ENCODE measurements around the gene NEBL. TPM values are rescaled to one million over a fixed set of nuclear protein-coding genes. Genes with fewer than 3 reads are reported as not detected.
A peak's percentile ranks its signal among the peaks of the same experiment; 100 is the strongest.
"Not testable (repeated sequence)": the region's sequence is repeated elsewhere in the genome, so short reads cannot be mapped to it uniquely, and the experiment has no call there.

NEBL gene, protein sequence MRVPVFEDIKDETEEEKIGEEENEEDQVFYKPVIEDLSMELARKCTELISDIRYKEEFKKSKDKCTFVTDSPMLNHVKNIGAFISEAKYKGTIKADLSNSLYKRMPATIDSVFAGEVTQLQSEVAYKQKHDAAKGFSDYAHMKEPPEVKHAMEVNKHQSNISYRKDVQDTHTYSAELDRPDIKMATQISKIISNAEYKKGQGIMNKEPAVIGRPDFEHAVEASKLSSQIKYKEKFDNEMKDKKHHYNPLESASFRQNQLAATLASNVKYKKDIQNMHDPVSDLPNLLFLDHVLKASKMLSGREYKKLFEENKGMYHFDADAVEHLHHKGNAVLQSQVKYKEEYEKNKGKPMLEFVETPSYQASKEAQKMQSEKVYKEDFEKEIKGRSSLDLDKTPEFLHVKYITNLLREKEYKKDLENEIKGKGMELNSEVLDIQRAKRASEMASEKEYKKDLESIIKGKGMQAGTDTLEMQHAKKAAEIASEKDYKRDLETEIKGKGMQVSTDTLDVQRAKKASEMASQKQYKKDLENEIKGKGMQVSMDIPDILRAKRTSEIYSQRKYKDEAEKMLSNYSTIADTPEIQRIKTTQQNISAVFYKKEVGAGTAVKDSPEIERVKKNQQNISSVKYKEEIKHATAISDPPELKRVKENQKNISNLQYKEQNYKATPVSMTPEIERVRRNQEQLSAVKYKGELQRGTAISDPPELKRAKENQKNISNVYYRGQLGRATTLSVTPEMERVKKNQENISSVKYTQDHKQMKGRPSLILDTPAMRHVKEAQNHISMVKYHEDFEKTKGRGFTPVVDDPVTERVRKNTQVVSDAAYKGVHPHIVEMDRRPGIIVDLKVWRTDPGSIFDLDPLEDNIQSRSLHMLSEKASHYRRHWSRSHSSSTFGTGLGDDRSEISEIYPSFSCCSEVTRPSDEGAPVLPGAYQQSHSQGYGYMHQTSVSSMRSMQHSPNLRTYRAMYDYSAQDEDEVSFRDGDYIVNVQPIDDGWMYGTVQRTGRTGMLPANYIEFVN
- 26.2 TPM for total RNA-seq

DNA sequence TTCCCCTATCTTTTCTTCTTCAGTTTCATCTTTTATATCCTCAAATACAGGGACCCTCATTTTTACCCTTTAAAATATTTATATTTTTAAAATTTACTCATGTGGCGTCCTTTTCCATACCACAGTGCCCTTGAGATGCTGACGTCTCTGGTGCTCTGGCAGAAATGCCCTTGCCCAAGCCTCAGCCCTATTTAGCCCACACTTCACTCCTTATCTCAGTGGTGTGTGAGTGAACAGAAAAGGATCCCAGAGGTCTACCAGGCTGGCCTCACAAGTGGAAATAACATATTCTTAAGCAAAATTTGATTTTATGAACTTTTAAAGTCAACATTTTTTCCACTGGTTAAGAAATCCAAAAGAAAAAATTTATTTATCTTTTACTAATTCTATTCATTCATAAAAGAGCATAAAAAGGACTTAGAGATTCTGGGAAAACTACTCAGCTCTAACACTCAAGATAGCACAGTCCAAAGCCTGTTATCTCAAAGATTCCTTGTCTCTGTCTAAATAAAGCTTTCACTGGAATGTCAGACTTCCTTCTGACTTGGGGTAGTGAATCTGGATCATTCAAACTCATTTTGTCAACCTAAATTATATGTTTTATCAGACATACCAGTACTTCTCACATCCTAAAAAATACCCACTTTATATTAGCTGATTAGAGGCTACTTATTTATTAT lies at the start of gene NEBL:
NEBL (minus strand) TSS at position 166 of the 680 bp plus-strand sequence; CDS start at position 60, 106 bp downstream.
- DNase-seq, result no peak

DNA sequence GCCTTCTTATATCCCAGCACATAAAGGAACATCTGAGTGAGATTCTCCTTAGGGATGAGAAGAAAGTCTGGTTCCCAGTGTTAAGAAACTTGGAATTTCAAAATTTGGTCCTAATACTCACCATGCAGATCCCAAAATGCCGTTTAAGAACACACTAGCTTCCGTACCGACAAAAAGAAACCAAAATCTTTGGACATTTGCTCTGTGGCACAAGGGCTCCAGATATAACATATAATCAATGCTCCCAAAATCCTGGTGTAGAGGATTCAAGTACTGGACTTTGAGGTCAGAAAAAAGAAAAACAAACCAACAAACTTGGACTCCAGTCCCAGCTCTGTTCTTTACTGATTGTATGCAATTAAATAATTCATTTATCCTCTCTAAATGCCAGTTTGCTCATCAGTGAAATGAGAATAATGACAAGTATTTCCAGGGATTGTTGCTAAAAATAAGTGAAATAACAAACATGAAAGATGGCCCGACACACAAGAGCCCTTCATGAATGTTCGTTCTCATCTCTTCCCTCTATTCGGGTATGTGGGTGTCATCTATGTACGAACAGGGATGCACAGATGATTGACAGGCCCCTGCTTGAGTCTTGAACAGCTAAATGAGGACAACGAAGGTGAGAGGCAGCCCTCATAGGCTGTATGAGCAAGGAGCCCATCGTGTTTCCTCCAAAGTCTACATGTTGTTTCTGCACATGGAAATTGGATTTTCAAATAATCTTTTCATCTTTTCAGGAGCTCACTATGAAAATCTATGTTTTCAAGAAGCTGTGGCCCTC lies 48.6 kb upstream of the NEBL start:
- DNase-seq, result no peak

DNA sequence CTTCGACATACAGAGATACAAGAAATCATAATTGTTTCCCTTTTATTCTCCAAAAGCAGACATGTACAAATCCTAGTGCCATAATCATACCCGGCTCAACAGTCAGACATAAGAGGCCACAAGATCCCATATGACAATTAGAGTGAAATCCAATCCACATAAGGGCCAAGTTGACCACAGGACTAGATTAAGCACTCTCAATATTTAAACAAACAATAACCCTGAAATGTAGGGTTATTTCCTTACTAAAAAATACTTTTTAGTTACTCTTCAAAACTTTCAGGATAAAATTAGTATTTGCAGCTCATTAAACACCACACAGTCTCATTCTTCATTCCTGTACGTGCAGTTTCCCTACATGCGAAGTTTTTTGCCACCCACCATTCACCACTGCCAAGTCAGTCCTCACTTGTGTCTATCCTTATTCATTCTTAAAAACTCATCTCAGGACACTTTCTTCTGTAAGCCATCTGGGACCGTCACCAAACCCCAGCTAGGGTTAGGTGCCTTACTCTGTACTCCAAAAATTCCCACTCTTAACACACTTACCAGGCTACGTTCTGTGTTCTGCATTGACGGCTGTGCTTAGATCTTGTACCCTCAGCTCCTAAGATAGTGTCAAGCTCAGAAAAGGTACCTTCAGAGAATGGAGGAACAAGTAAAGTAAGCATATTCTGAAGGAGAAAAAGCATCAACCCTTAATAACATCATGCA lies 47.8 kb upstream of the NEBL start:
- no peak for DNase-seq

DNA sequence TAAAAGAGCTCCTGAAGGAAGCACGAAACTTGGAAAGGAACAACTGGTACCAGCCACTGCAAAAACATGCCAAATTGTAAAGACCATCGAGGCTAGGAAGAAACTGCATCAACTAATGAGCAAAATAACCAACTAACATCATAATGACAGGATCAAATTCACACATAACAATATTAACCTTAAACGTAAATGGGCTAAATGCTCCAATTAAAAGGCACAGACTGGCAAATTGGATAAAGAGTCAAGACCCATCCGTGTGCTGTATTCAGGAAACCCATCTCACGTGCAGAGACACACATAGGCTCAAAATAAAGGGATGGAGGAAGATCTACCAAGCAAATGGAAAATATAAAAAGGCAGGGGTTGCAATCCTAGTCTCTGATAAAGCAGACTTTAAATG lies 42.3 kb upstream of the NEBL start:
- not testable (repeated sequence) for DNase-seq

DNA sequence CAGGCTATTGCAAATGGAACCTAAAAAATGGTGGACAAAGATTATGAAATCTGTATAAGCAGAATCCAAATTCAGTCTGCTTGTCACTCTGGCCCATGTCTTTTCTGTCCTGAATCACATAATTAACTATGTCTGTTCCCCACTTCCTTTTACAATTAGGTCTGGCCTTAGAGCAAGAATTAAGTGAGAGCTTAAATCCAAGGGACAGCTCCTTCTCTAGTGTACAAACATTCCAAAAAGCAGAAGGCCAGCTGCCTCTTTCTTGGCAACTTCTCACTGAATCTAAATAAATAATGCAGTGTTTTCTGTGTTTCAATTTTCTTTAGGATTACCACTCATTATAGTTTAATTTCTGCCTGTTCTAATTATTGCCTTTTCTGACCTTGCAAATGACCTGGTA lies 39.3 kb upstream of the NEBL start:
- DNase-seq, result no peak

DNA sequence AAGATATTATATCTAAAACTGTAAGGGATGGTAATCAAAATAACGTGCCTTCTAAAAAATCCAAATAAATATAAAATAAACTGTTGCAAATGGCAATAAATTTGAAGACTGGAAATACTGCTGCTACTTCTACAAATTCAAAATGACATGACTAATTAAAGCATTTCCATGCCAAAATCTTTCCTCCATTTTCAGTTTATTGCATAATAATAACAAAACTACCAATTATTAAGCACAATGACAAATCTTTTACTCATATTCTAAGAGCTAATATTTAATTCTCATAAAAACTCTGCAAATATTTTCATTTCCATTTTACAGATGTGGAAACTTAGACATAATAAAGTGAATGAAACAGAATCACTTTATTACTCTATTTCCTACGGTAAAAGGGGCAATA lies 38.8 kb upstream of the NEBL start:
- DNase-seq, result no peak

DNA sequence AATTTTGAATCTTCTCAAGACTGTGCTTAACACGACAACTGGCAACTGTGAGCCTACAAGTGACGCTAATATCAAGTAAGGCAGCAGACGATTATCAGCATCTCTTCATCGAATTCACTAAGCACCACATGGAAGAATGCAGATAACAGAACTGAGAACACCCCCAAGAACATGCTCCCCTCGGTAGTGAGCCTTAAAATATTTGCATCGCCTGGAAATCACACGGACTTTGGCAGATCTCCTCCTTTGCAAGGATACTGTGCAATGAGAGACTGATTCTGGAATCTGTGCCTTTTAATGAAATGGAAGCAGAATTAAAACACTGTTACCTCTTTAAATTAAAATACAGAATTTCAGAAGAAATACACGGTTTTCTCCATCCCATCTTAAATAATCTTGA lies 38.2 kb upstream of the NEBL start:
- DNase-seq, result no peak

DNA sequence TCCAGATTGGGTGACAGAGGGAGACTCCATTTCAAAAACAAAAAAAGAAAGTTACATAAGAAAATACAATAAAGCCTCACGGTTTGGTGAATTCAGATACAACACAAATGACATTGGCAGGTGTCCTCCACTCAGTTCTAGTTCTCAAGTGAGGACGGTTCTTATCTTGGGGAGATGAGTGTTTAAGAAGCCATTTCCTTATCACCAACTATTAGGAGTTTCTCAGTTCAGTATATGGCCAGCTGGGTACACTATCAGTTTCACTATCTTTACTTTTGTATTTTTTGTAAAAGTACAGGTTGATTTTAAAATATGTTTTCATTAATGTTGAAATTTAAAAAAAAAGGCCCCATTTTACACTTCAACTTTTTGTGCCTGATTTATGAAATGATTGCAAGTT lies 36.6 kb upstream of the NEBL start:
- no peak for DNase-seq

DNA sequence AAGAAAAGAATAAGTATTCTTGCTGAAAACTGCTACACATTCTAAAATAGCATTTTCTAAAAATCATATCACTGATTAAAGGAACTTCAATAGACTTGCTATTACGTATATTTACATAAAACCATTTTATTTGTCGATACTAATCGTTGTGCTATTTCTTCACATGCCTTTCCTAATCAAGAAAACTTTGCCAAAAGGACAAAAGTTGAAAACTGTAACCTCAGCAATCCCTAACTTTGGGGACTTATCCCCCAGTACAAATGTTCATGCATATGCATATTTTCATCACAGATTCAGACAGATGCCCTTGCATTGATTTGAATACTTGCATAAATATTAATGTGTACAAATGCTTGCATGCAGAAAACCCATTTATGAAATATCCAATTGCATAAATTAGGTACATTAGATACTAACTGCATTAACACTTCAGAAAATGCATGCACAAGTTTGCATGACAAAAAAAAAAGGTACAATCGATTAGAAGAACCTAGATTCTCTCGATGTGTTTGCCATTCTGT lies 35.6 kb upstream of the NEBL start:
- DNase-seq, result no peak

DNA sequence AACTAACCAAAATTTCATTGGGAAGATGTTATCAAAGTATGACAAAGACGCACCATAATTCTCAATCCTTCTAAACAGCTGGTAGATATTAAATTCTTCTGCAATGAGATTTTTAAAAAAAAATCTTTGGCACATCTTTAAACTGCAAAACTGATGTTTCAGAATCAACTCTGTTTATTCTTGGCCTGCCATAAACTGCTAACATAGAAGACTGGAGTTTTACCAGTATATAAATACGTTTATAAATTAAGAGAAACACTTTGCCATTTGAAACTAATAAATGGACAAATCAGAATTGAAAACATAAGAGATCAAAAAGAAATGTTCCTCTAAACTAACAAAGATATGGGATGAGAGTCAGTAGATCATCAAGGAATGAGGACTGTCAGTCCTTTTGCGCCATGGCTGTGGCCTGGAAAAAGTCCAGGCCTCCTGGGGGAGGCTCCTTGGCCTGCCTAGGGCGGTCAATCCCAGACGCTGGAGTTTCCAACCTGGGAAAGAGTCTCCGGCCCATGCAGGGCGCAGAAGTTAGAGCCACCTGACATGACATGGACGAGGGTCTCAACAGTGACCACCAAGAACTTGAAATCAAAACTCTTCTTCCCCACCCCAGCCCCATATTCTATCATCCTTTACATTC lies 34.2 kb upstream of the NEBL start:
- no peak for DNase-seq

DNA sequence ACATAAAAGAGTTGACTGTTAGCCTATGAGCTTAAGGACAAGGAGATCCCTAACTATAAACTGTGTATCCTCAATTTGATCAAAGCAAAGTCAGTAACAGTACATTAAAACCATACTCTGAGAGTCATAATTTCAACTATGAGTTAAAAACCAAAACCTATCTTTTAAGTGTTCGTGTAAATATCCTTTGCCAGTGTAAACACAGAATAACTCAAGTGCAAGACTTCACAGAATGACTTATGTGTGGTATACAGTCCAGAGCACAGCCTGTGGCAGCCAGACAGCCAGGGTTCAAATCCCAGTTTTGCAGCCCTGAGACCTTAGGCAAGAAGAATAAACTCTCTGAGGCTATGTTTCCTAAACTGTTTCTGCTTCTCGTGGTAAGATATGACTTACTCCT lies 30.3 kb upstream of the NEBL start:
- DNase-seq, result no peak

DNA sequence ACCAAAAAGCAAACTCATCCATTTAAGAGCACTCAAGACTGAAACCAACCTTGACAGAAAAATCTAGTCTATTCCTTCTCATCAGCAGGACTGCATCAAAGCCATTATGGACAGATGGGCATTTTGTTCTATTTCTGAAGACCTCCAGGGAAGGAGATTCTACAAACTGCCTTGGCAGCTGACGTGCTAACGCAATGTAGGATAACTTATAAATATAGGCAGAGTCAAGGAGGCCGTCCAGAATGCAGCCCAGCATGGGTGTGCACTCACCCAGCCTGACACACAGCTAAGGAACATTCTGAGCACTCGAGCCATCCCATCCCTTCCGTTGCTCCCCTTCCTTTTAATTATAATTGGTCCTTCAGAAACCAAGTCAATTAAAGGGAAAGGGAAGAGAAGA lies 25.3 kb upstream of the NEBL start:
- no peak for DNase-seq

DNA sequence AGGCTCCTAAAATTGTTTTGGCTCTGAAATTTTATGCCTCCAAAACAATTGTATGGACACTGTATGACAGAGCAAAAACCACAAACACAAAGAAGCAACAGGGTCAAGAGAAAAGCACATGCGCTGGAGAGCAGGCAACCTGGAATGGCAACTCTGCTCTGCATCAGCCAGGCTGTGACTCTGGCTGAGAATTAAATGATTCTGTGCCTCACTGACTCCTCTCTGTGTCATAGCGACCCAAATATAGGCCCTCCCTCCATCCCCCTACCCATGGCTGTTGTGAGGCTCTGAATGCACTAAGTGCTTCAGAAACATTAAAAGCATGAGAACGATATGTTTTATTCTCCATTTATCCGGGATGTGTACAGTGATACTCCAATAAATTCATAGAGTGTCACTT lies 24.9 kb upstream of the NEBL start:
- no peak for DNase-seq

DNA sequence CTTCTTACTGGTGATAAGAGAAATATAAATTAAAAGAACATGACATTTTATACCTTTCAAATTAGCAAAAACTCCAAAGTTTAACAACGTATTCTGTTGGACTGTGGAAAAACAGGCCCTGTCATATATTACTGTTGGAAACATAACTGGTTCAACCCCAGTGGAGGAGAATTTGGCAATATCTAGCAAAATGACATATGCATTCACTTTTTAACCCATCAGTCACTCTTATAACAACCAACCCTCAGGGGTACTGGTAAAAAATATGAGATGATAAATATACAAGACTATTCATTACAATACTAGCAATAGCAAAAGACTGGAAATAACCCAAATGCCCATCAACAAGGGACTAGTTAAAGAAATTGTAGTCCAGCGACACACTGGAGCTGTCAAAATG lies 22.9 kb upstream of the NEBL start:
- peak; percentile 19 for DNase-seq

DNA sequence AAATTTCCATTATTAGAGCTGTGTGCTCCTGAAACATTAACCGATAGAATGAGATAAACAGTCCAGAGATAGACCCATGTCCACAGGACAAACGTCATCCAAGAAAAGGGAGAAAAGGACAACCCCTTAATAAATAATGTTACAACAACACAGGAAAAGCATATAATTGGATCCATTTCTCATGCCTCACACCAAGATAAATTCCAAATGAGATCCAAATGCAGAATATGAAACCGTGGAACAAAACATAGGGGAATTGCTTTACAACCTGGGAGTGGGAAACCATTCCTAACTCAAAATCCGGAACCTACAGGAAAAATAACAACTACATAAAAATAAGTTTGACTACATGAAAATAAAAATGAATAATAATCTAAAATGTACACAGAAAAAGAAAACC lies 22.4 kb upstream of the NEBL start:
- DNase-seq, result no peak

DNA sequence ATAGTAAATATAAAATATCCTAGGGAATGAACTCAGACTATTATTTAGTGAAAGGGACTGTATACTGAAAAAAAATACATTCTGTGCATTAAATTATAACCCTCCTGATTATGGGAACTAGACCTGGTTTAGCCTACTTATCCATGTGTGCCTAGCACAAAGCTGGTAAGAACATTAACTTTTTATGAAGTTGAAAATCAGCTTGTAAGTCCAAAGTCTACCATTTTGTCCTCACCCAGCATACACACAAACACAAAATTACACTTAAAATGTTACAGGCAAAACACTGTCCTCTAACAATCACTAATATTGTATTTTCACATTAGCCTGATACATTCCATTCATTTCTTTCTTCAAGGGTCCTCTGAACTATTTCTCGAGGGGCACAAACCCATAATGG lies 19.9 kb upstream of the NEBL start:
- no peak for DNase-seq

DNA sequence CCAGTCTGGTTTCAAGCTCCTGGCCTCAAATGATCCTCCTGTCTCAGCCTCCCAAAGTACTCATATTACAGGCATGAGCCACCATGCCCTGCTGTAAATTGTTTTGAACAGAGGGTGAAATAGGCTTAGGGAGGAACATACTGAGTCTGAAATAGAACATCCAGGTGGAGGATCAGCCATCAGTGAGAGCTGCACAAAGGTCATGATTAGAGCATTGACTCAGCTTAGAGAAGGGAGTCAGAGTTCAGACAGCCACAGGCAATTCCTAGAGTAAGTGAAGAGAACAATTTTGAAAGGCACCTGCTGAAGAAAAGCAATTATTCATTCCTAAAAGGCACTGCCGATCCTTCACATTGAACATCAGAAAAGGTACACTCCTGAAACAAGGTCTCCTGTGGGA lies 15.9 kb upstream of the NEBL start:
- no peak for DNase-seq

DNA sequence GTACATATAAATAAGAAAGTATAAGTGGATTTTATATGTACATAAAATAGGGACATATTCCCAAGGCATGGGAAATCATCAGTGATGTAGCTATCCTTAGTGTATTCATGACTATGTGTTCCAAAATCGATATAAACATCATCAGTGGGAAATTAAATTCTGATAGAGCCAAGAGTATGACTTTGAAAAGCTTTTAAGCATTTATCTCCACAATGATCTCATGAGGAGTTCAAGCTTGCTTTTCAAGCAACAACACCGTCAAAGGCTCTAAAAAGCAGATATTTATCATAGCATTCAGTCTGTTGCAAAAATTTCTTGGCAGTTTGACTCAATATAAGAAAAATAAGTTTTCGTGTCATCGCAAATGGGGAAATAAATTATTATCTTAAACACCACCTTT lies 14.5 kb upstream of the NEBL start:
- DNase-seq, result no peak

DNA sequence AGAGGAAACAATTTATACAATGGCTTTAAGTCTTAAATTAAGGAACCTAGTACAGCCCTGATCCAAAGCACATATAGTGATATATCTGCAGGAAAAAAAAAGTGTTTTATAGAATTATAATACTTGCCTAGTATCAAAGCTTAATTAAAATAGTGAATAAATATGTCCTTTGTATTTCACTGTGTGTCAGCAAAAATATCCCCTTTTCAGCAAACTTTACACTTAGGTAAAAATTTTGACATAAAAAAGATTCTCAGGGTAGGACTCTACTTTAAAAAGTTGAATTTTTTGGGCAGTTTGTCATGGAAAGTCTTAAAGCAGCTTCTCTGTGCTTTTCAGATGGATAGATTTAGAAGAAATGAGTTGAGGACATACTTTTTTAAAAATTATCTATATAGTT lies 12.7 kb upstream of the NEBL start:
- DNase-seq, result no peak

DNA sequence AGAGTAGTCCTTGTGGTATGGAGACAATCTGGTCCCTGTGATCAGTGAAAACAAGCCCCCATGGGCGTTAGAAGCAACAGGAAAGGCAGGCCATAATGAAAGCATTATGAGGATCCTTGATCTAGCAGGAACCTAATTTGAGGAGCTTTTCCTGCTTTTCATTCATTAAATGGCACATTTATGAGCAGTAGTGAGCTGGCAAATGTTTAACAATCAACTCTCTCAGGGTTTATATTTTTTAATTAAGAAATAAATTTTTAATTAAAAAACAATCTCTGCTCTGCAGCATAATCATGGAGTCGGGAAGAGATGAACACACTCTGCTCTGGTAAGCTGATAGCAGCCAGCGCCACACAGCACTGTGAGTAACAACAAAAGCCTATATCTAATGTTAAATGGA lies 11.3 kb upstream of the NEBL start:
- DNase-seq, result no peak
